Measurements from ENCODE around the gene GPRC5D. TPM values are rescaled to one million over a fixed set of nuclear protein-coding genes. Genes with fewer than 3 reads are reported as not detected.

The GPRC5D gene
- polyA plus RNA-seq, 1 donor (not counting 4 experiments of a cell fraction or from before 2014, with no cell fraction given), result 0.08 TPM

DNA sequence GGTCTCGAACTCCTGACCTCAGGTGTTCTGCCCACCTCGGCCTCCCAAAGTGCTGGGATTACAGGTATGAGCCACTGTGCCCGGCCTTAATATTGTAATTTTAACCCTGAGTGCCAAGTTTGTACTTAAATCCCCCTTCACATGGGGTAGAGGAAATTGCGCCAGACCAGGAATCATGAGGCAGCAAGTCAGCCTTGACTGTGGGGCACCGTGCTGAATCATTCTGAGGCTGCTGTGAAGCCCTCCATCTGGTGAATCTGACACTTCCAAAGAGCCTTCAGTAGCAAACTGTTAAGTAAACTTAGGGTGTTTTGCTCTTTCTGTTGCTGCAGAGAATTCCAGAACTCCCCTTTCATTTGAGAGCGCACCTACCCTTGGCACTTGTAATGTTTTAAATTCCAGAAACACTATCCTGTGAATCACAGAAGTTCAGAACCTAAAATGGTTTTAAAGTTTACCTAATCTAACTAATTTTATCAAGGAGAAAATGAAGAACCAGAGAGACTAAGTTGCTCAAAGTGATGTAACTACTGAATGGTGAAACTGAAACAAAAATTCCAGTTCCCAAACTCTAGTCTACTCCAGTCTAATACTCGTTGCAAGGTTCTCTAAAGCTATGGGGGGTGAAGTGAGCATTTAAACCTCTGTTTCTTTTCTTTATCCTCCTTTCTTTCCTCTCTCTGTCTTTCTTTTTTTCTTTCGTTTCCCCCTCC is 40.6 kb upstream of the GPRC5D start:
- H3K9ac ChIP-seq (ENCODE audit: control insufficient read depth, extremely low read depth, insufficient read depth, low read length), result no peak overlapping the region
- TF ChIP-seq CTCF (optimal IDR thresholded peaks at IDR 0.05 in 1 of 3, IDR thresholded peaks at IDR 0.05 in 1 of 3, conservative IDR thresholded peaks at IDR 0.05 in 1 of 3; ENCODE audit: extremely low read depth in 1 of 3, insufficient read depth in 2 of 3, low read length in 3 of 3), result no peak
- TF ChIP-seq EZH2 (IDR thresholded peaks at IDR 0.05; ENCODE audit: low read length), result no peak
- peaks cover 10% of the 10 kb centered on the region for H3K79me2 ChIP-seq (ENCODE audit: control insufficient read depth, insufficient read depth, low read length)
- no peak overlapping the region for H3K4me3 ChIP-seq (ENCODE audit: control insufficient read depth in 2 of 3, extremely low read depth in 1 of 3, insufficient read depth in 2 of 3, low read depth in 1 of 3, low read length in 3 of 3)
- FAIRE-seq (no peak), DNase-seq (ENCODE audit: low read depth, low spot score) (no peak)
- H3K9me3 ChIP-seq (ENCODE audit: control insufficient read depth, low read depth, low read length), result no peaks in the 10 kb centered on the region
- H3K4me2 ChIP-seq (ENCODE audit: control insufficient read depth, extremely low read depth, insufficient read depth, low read depth, low read length), result no peak overlapping the region
- H2AFZ ChIP-seq (ENCODE audit: control insufficient read depth, low read length), result no peak overlapping the region
- no peak overlapping the region for H3K27ac ChIP-seq (ENCODE audit: control insufficient read depth, insufficient read depth, low read length)
- no peaks in the 10 kb centered on the region for H4K20me1 ChIP-seq (ENCODE audit: control insufficient read depth, extremely low read depth, insufficient read depth, low read length)
- peaks cover 0 to 3% of the 10 kb centered on the region in 2 experiments for H3K36me3 ChIP-seq (ENCODE audit: control insufficient read depth in 2 of 2, extremely low read depth in 1 of 2, insufficient read depth in 2 of 2, low read length in 2 of 2)
- dilution Hi-C loops (cut with MboI; ENCODE audit: extremely low pct_ligation_motif_present, low sequenced_read_pairs), result no loop called here
- peaks cover 2% of the 10 kb centered on the region for H3K4me1 ChIP-seq (ENCODE audit: control insufficient read depth, extremely low read depth, insufficient read depth, low read length)
- no peaks in the 10 kb centered on the region for H3K9me1 ChIP-seq (ENCODE audit: control insufficient read depth, extremely low read depth, insufficient read depth, low read length)
- no peaks in the 10 kb centered on the region for H3K27me3 ChIP-seq (ENCODE audit: control insufficient read depth, extremely low read depth, insufficient read depth, low read length)

DNA sequence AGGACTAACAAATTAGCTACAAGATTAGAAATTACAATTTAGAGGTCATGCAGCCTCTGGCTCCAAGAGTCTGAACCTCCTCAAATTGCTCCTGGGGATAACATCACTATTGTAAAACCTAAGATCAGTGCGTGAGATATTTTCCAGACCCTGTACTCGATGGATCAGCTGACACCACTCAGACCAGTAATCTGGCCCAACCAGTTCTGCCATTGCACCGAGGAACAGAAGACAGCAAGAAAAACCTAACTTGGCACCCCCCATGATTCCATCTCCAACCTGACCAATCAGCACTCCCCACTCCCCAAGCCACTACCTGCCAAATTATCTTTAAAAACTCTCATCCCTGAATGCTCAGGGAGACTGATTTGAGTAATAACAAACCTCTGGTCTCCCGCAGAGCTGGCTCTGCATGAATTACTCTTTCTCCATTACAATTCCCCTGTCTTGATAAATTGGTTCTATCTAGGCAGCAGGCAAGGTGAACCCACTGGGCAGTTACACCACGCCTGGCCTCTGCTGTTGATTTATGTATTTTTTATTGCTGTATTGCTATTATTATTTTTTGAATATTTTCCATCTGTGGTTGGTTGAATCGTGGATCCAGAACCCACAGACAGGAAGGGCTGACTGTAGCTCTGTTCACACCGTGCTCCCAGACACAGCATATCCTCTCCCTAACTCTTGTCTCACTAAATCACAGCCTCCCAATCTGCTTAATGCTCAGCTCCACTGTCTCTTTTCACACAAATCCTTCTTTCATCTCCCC is 38.9 kb upstream of the GPRC5D start:
- H3K27me3 ChIP-seq (ENCODE audit: control insufficient read depth, extremely low read depth, insufficient read depth, low read length), result no peaks in the 10 kb centered on the region
- H3K4me3 ChIP-seq (ENCODE audit: control insufficient read depth in 2 of 3, extremely low read depth in 1 of 3, insufficient read depth in 2 of 3, low read depth in 1 of 3, low read length in 3 of 3), result no peak overlapping the region
- DNase-seq (ENCODE audit: low read depth, low spot score) (no peak), FAIRE-seq (no peak)
- TF ChIP-seq EZH2 (IDR thresholded peaks at IDR 0.05; ENCODE audit: low read length) (no peak), CTCF (optimal IDR thresholded peaks at IDR 0.05 in 1 of 3, IDR thresholded peaks at IDR 0.05 in 1 of 3, conservative IDR thresholded peaks at IDR 0.05 in 1 of 3; ENCODE audit: extremely low read depth in 1 of 3, insufficient read depth in 2 of 3, low read length in 3 of 3) (no peak)
- H3K79me2 ChIP-seq (ENCODE audit: control insufficient read depth, insufficient read depth, low read length), result peaks cover 7% of the 10 kb centered on the region
- H3K9me1 ChIP-seq (ENCODE audit: control insufficient read depth, extremely low read depth, insufficient read depth, low read length), result no peaks in the 10 kb centered on the region
- no peak overlapping the region for H3K9ac ChIP-seq (ENCODE audit: control insufficient read depth, extremely low read depth, insufficient read depth, low read length)
- H3K4me2 ChIP-seq (ENCODE audit: control insufficient read depth, extremely low read depth, insufficient read depth, low read depth, low read length), result no peak overlapping the region
- no peak overlapping the region for H3K27ac ChIP-seq (ENCODE audit: control insufficient read depth, insufficient read depth, low read length)
- no peaks in the 10 kb centered on the region for H3K9me3 ChIP-seq (ENCODE audit: control insufficient read depth, low read depth, low read length)
- no peaks in the 10 kb centered on the region for H3K4me1 ChIP-seq (ENCODE audit: control insufficient read depth, extremely low read depth, insufficient read depth, low read length)
- H2AFZ ChIP-seq (ENCODE audit: control insufficient read depth, low read length), result no peak overlapping the region
- H4K20me1 ChIP-seq (ENCODE audit: control insufficient read depth, extremely low read depth, insufficient read depth, low read length), result no peaks in the 10 kb centered on the region
- H3K36me3 ChIP-seq (ENCODE audit: control insufficient read depth in 2 of 2, extremely low read depth in 1 of 2, insufficient read depth in 2 of 2, low read length in 2 of 2), result peaks cover 8 to 11% of the 10 kb centered on the region in 2 experiments
- dilution Hi-C loops (cut with MboI; ENCODE audit: extremely low pct_ligation_motif_present, low sequenced_read_pairs), result no loop called here
